NCI-H82 (cell line): ENCODE measurements around the gene NPY2R.

Experiments used
- DNase-seq: peaks from one replicate; lab custom pipeline; 2025; lab: John Stamatoyannopoulos, UW

Gene NPY2R

DNA sequence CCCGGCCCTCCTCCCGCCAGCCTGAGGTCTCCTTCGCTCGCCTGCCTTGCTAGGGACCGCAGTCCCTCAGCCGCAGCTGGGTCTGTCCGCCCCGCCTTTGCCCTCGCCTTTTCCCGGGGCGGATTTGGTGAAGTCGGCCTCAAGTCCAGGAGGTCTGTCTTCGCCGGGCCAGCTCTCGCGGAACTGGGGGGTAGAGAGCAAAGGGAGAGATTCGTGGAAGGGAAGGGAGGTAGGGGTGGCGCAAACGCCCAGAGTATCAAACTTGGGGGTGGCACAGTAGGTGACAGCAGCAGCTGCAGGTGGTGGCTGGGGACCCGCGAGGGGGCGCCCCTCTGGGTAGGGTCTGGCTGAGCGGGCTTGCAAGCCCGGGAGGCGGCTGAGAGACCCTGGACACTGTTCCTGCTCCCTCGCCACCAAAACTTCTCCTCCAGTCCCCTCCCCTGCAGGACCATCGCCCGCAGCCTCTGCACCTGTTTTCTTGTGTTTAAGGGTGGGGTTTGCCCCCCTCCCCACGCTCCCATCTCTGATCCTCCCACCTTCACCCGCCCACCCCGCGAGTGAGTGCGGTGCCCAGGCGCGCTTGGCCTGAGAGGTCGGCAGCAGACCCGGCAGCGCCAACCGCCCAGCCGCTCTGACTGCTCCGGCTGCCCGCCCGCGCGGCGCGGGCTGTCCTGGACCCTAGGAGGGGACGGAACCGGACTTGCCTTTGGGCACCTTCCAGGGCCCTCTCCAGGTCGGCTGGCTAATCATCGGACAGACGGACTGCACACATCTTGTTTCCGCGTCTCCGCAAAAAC, at the start of gene NPY2R:
Gene NPY2R, plus strand, starts transcription at position 379 of the 797 bp plus-strand sequence. CDS start 5,304 bp downstream, outside the sequence.
- peak; percentile 13 for DNase-seq

GRCh38 chr4:155161357-155161756, 47.1 kb upstream of the NPY2R start:
- no peak for DNase-seq

DNA sequence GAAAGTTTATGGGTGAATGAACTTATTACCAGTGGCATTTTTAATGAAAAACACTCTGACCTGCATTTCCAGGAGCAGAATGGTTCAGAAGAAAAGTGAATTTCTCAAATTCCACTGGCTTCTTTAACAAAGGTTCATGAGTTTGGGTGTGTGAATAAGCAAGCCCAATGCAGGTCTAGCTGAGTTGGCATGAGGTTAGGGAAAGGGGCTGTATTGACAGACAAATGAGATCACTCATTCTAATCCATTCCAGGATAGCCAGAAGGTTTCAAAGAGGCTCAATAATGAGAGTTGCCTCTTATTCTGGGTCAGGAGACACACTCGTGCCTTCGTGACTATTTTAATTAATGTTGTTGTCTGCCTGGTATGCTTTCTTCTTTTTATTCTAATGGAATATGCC, 43.7 kb upstream of the NPY2R start:
- no peak for DNase-seq

GRCh38 chr4:155170569-155170968, 37.9 kb upstream of the NPY2R start:
- no peak for DNase-seq

DNA sequence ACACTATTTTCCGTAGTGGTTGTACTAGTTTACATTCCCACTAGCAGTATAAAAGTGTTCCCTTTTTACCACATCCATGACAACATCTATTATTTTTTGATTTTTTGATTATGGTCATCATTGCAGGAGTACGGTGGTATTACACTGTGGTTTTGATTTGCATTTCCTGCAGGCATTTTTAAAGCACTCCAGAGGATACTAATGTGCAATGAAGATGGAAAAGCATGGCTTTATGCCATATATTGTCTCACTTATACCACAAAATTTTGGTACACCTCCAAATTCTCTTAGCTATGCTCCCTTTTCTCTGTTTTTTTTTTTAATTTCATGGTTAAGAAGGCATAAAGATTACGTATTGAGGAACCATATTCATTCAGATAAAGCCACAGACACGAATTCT, 35.1 kb upstream of the NPY2R start:
- DNase-seq, result no peak

DNA sequence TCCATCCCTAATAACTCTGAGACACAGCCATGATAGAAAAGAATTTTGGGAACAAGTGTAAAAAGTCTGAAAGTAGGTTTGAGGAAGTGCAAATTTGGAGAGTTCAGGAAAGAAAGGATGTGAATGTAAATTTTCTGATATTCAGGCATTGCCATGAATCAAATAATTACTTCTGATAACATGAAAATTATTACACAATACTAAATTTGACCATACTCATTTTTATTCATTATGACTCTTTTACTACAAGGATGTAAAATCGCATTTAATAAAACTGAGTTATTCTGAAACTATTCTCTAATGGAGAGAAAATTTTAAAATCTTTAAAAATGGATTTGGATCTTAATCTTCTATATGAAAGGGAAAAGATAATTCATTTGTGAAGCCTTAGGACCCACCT, 33.8 kb upstream of the NPY2R start:
- DNase-seq, result no peak

DNA sequence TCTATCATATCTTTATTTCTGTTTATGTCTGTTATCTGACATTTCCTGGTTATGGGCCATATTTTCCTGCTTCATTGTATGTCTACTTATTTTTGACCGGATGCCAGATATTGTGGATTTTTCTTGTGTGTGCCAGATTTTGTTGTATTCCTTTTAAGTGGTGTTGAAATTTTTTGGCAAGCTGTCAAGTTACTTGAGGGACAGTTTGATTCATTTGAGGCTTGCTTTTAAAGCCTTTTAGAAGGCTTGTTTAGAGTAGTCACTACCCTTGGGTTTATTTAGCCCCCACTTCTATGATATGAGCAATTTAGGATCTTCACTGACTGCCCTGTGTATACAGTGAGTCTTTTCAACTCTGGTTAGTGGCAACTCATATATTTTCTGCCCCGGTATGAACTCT, 29.2 kb upstream of the NPY2R start:
- no peak for DNase-seq

DNA sequence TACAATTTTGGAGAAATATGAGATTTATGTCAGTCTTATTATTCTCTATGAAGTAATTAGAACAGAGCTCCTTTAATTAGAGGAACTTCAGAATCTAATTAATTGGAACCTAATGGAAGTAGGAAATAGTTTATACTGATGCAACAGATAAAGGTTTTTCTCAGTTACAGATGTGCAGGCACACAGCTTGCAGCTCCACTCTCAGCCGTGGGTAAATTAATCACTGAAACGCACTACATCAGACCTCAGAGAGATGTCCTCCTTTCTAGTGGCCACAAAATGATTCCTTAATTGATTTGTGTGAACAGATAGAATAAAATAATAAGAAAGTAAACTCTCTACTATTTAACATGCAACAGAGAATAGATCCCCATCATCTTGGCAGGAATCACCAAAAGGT, 21.5 kb upstream of the NPY2R start:
- DNase-seq, result no peak

DNA sequence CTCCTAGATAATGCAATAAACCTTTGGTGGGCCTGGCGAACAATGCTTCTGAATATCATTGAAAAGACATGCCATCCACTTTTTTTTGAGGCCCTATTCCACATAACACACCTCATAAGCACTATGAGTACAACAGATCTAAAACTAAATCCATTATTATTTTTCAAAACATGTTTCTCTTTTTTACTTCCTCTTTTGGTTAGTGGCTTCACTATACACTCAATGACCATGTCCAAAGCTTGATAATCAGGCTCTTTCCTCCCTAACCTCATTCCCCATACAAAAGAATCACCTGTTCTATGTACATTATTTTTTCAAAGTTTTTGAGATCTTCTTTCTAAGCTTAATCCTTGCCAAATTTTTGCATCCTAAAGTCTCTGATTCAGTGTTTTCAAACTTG, 20.4 kb upstream of the NPY2R start:
- no peak for DNase-seq

GRCh38 chr4:155190099-155190498, 18.3 kb upstream of the NPY2R start:
- no peak for DNase-seq

GRCh38 chr4:155197757-155198156, 10.7 kb upstream of the NPY2R start:
- DNase-seq, result no peak

DNA sequence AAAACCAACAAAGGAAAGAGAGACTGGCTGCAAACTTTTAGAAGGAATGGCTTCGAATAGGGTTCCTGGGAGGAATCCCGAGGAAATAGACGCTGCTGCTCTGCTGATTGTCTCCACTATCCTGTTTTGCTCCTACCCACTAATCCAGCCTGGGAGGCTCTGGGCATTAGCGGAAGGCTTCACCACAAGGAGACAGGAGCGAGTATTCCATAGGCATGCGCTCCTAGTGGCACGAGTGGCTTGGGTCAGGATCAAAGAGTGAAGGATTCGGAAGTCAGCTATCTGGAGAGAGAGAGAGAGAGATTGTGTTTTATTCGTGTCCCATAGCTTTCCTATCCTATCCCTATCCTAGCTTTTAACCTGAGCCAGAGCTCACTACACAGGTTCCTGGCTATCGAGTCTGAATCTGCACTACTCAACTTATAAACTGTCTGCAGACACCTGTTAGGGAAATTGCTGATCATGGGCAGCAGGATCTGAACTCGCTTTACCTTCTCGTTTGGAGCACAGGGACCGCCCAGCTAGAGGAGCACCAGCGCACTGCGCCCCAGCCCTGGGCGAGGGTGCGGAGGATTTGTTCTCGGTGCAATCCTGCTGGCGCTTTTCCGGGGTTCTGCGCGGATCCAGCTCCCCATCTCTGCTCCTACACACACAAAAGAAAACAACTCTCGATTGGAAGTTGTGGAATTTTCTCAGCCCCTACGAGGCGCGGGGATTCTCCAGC, 740 bp upstream of the NPY2R start:
- peak; percentile 73 for DNase-seq

DNA sequence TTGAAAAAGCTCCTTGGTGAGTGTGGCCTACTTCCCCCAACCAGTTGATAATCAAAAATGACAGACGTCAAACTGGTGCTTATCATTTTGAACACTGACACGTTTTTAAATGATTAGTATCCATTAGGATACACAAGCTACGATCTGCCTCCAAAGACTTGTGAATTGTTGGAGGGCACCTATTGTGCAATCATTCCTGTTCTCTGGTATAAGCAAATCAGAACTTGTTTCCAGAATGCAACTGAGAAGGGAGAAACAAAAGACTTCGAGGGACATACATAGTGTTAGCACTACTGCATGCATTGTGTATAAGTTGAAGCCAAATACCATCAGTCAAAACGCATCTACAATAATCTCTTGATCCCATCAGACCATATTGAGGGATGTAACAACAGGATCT, 11.6 kb downstream of the NPY2R start:
- no peak for DNase-seq

DNA sequence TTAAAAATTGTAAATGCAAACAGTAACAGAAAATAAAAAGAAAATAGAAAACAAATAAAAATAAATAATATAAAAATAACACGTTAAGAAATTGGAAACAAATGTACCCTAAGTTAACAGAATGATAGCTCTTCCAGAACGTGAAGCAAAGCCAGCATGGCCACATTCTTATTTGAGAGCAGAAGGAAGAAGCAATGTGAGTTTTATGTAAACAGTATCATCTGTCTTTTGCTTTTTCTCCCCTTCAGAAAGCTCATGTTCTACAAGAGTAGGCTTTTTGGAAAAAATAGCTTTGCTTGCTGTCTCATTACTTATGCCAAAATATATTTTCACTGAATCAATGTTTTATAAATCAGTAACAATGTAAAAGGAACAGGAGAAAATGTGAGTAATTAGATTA, 18.7 kb downstream of the NPY2R start:
- no peak for DNase-seq

- DNase-seq, result no peak
These were observed 20.3 kb downstream of the NPY2R start for GRCh38 chr4:155228713-155229112.

GRCh38 chr4:155232432-155232831, 24.0 kb downstream of the NPY2R start:
- DNase-seq, result no peak

DNA sequence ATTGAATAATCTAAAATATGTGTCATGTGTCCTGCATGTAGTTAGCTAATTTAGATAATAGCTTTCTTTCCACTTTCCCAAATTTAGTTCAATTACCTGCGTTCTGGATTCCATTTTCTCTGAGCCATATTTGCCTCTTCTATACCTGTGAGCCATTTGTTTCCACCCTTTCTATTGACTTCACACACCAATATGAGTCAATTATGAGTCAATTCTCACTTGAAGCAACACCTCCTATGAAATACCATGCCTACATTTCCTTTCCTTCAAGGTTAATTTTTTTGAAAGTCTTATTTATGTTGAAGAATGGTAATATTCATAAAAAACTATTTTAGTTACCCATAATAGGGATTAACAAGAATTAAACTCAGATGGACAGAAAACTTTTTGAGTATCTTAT, 25.8 kb downstream of the NPY2R start:
- no peak for DNase-seq

DNA sequence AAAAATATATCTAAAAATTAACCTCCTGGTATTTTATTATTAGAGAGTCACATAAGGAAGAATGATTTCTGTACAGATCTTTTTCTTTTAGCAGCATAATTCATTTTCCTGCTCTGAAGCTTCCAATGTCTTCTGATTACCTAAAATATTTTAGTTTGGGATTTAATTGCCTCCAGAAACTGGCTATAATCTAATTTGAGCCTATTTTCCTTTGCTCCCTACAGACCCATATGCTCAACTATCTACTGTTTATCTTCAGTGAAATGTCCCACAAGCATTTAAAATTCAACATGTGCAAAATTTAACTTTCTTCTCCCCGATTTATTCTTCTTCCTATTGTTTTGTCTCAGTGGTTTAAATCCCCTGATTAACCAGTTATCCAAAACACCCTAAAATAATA, 29.1 kb downstream of the NPY2R start:
- no peak for DNase-seq

DNA sequence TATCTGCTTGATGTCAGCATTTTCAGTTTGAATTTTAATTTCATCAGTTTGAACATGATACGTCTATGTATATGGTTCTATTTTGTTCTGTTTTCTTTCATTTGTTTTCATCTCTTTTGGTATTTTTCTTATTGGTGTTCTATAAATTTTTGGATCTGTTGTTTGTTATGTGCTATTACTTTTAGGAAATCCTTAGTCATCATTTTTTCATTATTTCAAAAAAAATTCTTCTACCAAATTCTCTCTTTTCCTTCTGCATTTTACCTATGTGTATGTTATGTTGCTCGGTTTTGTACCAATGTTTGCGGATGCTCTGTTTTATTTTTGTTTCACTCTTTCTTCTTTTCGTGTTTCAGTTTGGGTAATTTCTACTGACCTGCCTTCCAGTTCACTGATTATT, 32.8 kb downstream of the NPY2R start:
- no peak for DNase-seq

- DNase-seq, result no peak
These were observed 33.2 kb downstream of the NPY2R start for GRCh38 chr4:155241664-155242063.

- DNase-seq, result no peak
These were observed 36.7 kb downstream of the NPY2R start for GRCh38 chr4:155245105-155245504.

DNA sequence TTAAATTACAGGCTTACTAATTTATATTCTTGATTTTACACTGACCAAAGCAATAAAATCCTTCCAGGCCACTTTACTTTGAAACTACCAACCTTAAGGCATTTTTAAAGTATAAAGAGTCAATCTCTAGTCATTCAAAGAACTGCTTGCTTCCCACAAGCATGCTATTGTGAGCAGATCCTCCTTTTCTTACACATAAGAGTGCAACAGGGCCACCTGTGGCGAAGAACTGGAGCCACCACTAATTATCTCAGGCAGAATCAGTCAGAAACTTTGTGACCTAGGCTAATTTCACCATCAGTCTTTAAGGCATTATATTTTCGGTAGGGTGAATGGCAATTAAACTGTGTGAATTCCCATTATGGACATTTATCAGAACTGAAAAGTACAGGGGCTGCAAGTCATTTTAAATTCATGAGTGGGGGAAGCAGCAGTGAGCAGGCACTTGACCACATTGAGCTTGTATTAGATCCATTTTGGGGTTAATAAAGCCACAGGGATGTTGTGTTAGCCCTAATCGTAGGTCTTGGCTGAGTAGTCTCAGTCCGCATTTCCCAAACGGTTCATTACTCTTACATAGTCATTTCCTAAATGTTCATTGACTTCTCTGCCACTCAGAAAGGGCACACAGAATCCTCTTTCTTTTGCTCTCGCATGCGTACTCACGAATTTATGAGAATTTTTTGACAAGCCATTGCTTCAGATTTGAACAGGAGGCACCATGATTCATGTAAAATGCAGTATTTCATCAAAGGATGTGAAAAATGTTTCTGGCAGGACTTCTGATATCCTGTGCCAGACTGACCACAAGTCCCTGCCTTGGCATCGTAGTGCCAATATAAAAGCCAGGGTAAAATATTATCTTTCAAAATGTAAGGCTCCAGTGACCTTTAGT, 39.8 kb downstream of the NPY2R start:
- DNase-seq, result peak; percentile 13
